C4-2B (cell line): ENCODE measurements around the gene RNMT.

Source experiments
- CTCF ChIP-seq: fragments of 450-650 bp; conservative IDR thresholded peaks from 2 replicates; pipeline ENCODE4 v1.5.1; 2017; ENCODE audit warnings: mild to moderate bottlenecking
- ZFX ChIP-seq: fragments of 450-650 bp; IDR thresholded peaks from 2 replicates; pipeline ENCODE4 v1.6.1; 2017

DNA sequence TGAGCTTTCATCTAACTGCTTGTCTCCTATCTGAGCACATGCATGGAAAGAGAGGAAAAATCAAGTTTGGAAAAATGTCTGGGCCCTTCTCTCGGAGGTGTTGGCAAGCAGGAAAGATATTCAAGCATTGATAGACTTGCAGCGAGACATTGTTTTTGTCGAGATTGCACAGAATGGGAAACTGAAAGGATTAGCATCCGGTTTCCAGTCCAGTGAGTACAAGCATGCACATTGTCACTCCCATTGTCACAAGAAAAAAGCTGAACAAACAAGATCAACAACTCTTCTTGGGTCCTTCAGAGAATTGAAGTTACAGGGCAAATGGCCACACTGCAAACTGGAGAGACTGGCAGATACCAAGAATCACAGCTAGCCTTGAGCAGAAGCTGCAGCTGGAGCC is 77.8 kb downstream of the RNMT start:
- TF ChIP-seq ZFX = no peak
- no peak for TF ChIP-seq CTCF
